Neural crest cell (in vitro differentiated cells): ENCODE measurements around the gene CHD6. TPM values are rescaled to one million over a fixed set of nuclear protein-coding genes. Genes with fewer than 3 reads are reported as not detected.

ENCODE experiments used
- DNase-seq: peaks from one replicate; pipeline ENCODE4 v3.0.0; 2021; ENCODE audit warnings: low read depth, mixed read lengths, low spot score
- H3K27ac Mint-ChIP-seq: one replicate; pipeline ENCODE4 v1.8.0; 2021; ENCODE audit warnings: mild to moderate bottlenecking, mixed read lengths; ENCODE audit not compliant: unreplicated experiment
- H3K27me3 Mint-ChIP-seq: 2 replicates; pipeline ENCODE4 v1.8.0; 2021; ENCODE audit warnings: low read depth, mild to moderate bottlenecking, mixed read lengths
- H3K36me3 Mint-ChIP-seq: 2 replicates; pipeline ENCODE4 v1.8.0; 2021; ENCODE audit warnings: low read depth, mild to moderate bottlenecking, mixed read lengths
- H3K4me1 Mint-ChIP-seq: 2 replicates; pipeline ENCODE4 v1.8.0; 2021; ENCODE audit warnings: mixed read lengths
- H3K4me3 Mint-ChIP-seq: one replicate; pipeline ENCODE4 v1.8.0; 2021; ENCODE audit warnings: mild to moderate bottlenecking, mixed read lengths
- H3K9me3 Mint-ChIP-seq: 2 replicates; pipeline ENCODE4 v1.8.0; 2021; ENCODE audit warnings: mixed read lengths
- CTCF ChIP-seq: fragments of 200-600 bp; sonication (generic); conservative IDR thresholded peaks from 2 replicates; pipeline ENCODE4 v1.5.0; 2021; ENCODE audit warnings: antibody characterized with exemption, mild to moderate bottlenecking
- total RNA-seq: library from RNA; stranded (reverse); gene quantifications from 2 replicates; pipeline ENCODE4 v1.2.1, GENCODE V29; 2021

Gene CHD6
- total RNA-seq, 1 donor from 2014 or later: 51.2 TPM

GRCh38 chr20:41456351-41456750 lies 161.8 kb downstream of the CHD6 start:
- DNase-seq: no peak
- Mint-ChIP-seq H3K9me3 (peaks cover 6% of the 10 kb centered on the region), H3K27ac (no peak overlapping the region), H3K27me3 (no peaks in the 10 kb centered on the region), H3K36me3 (peaks cover 27% of the 10 kb centered on the region), H3K4me1 (no peaks in the 10 kb centered on the region), H3K4me3 (no peak overlapping the region)
- no peak for TF ChIP-seq CTCF

- no peak for DNase-seq
- Mint-ChIP-seq H3K36me3 (peaks cover 17% of the 10 kb centered on the region), H3K27me3 (no peaks in the 10 kb centered on the region), H3K9me3 (no peaks in the 10 kb centered on the region), H3K27ac (no peak overlapping the region), H3K4me3 (no peak overlapping the region), H3K4me1 (no peaks in the 10 kb centered on the region)
- TF ChIP-seq CTCF: no peak
Observed at GRCh38 chr20:41454250-41454649, 163.9 kb downstream of the CHD6 start.

- H3K4me1 Mint-ChIP-seq: no peaks in the 10 kb centered on the region
- DNase-seq: no peak
- no peak overlapping the region for H3K4me3 Mint-ChIP-seq
- H3K27ac Mint-ChIP-seq: no peak overlapping the region
- H3K36me3 Mint-ChIP-seq: peaks cover 14% of the 10 kb centered on the region
- no peaks in the 10 kb centered on the region for H3K27me3 Mint-ChIP-seq
- TF ChIP-seq CTCF: no peak
- no peaks in the 10 kb centered on the region for H3K9me3 Mint-ChIP-seq
Observed at GRCh38 chr20:41453010-41453950, 164.9 kb downstream of the CHD6 start.

GRCh38 chr20:41452226-41452625 lies 166.0 kb downstream of the CHD6 start:
- Mint-ChIP-seq H3K4me3 (no peak overlapping the region), H3K36me3 (peaks cover 14% of the 10 kb centered on the region), H3K27ac (no peak overlapping the region)

GRCh38 chr20:41447006-41447405 lies 171.2 kb downstream of the CHD6 start:
- H3K4me3 Mint-ChIP-seq: no peak overlapping the region
- TF ChIP-seq CTCF: no peak
- no peaks in the 10 kb centered on the region for H3K27me3 Mint-ChIP-seq
- no peak for DNase-seq
- H3K36me3 Mint-ChIP-seq: peaks cover 10% of the 10 kb centered on the region
- H3K27ac Mint-ChIP-seq: no peak overlapping the region
- H3K9me3 Mint-ChIP-seq: no peaks in the 10 kb centered on the region
- no peaks in the 10 kb centered on the region for H3K4me1 Mint-ChIP-seq

More at GRCh38 chr20:41452226-41452625, 166.0 kb downstream of the CHD6 start:
- Mint-ChIP-seq H3K9me3 (no peaks in the 10 kb centered on the region), H3K4me1 (no peaks in the 10 kb centered on the region), H3K27me3 (no peaks in the 10 kb centered on the region)
- TF ChIP-seq CTCF: no peak
- no peak for DNase-seq
